SK-N-SH treated with all-trans-retinoic acid at 6 μM for 48 hours (cell line): ENCODE measurements around the gene RAB40A.

Source experiments
- TCF4 ChIP-seq: fragments of 250-450 bp; sonication (Bioruptor Pico); IDR thresholded peaks from 2 replicates; pipeline ENCODE4 v1.8.0; 2021; ENCODE audit warnings: mild to moderate bottlenecking, moderate library complexity, borderline replicate concordance
- ZNF565 ChIP-seq: fragments of 450-650 bp; formaldehyde crosslinking; conservative IDR thresholded peaks from 2 replicates; pipeline ENCODE4 v1.5.0; 2020; ENCODE audit warnings: low read depth, mild to moderate bottlenecking, moderate library complexity

- TF ChIP-seq ZNF565 (no peak), TCF4 (CRISPR knock-in tag) (no peak)
These were observed 15.9 kb upstream of the RAB40A start for GRCh38 chrX:103535206-103535605.
